DOHH2 (cell line): Measurements from ENCODE around the gene ZSCAN5B.
"Not testable (repeated sequence)": the region's sequence is repeated elsewhere in the genome, so short reads cannot be mapped to it uniquely, and the experiment has no call there.

Experiments
- H3F3A ChIP-seq: fragments of 200-600 bp; sonication (generic), shearing (Covaris generic); 2 replicates; pipeline ENCODE4 v1.6.0; 2016; ENCODE audit warnings: antibody characterized with exemption, mild to moderate bottlenecking; ENCODE audit not compliant: control insufficient read depth, insufficient read depth
- H3K27ac ChIP-seq: fragments of 200-600 bp; sonication (generic); 2 replicates; pipeline ENCODE4 v1.5.1; 2014; ENCODE audit warnings: low read depth, mild to moderate bottlenecking, low read length, moderate library complexity
- H3K27me3 ChIP-seq: fragments of 200-600 bp; sonication (generic); 2 replicates; pipeline ENCODE4 v1.6.1; 2014; ENCODE audit warnings: mild to moderate bottlenecking, low read length, mixed read lengths; ENCODE audit not compliant: control insufficient read depth
- H3K36me3 ChIP-seq: fragments of 200-600 bp; sonication (generic); 2 replicates; pipeline ENCODE4 v1.6.1; 2014; ENCODE audit warnings: mild to moderate bottlenecking, low read length, moderate library complexity, mixed read lengths; ENCODE audit not compliant: control insufficient read depth
- H3K4me1 ChIP-seq: fragments of 200-600 bp; sonication (generic); 2 replicates; pipeline ENCODE4 v1.6.1; 2014; ENCODE audit warnings: mild to moderate bottlenecking, low read length, mixed read lengths; ENCODE audit not compliant: control insufficient read depth
- H3K4me2 ChIP-seq: fragments of 200-600 bp; sonication (generic); 2 replicates; pipeline ENCODE4 v1.6.0; 2014; ENCODE audit warnings: mild to moderate bottlenecking, low read length, moderate library complexity
- H3K4me3 ChIP-seq: fragments of 200-600 bp; sonication (generic); 2 replicates; pipeline ENCODE4 v1.5.1; 2014; ENCODE audit warnings: mild to moderate bottlenecking, low read length, mixed read lengths
- H3K79me2 ChIP-seq: fragments of 200-600 bp; sonication (generic); 2 replicates; pipeline ENCODE4 v1.6.1; 2014; ENCODE audit warnings: mild to moderate bottlenecking, low read length, mixed read lengths; ENCODE audit not compliant: control insufficient read depth
- H3K9me2 ChIP-seq: fragments of 200-600 bp; sonication (generic); replicated peaks from 2 replicates; pipeline ENCODE4 v1.6.1; 2014; ENCODE audit warnings: mild to moderate bottlenecking, low read length, mixed read lengths; ENCODE audit not compliant: control insufficient read depth
- H3K9me3 ChIP-seq: fragments of 200-600 bp; sonication (generic); 2 replicates; pipeline ENCODE4 v1.6.1; 2014; ENCODE audit warnings: antibody characterized with exemption, low read length, mixed read lengths; ENCODE audit not compliant: control insufficient read depth, insufficient read depth
- H4K20me1 ChIP-seq: fragments of 200-600 bp; sonication (generic); 2 replicates; pipeline ENCODE4 v1.6.0; 2014; ENCODE audit warnings: low read depth, mild to moderate bottlenecking, antibody characterized with exemption, low read length, moderate library complexity; ENCODE audit not compliant: control insufficient read depth, insufficient read depth
- EZH2phosphoT487 ChIP-seq: fragments of 200-600 bp; sonication (generic); IDR thresholded peaks from 2 replicates; pipeline ENCODE4 v1.6.1; 2017; ENCODE audit warnings: borderline replicate concordance, mild to moderate bottlenecking, antibody characterized with exemption, low read length, moderate library complexity, mixed read lengths
- TF ChIP-seq, protein P1 (sequence below): fragments of 200-600 bp; sonication (generic); IDR thresholded peaks from one replicate; pipeline ENCODE4 v1.5.1; 2014; ENCODE audit warnings: antibody characterized with exemption, mild to moderate bottlenecking, low read depth, low read length; ENCODE audit not compliant: poor library complexity, severe bottlenecking

ZSCAN5B gene

DNA sequence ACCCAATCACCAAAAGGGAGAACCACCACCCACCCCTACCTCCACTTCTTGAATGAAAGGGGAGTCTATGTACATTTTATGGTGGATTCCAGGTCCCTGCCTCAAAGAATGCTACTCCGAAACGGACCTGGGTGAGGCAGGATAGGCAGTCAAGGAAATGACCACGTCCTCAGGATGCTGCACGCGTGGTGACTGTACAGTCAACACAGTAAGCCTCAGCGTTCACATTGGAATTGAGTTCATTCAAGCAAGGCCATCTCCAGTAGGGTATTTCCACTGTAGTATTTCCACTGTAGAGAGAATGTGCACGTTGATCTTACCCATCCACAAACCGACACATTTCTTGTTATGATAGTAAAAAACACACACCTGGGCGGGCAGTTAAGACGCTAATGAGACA is 21.4 kb upstream of the ZSCAN5B start:
- Histone ChIP-seq H3K27ac (no peak overlapping the region), H3K9me3 (no peaks in the 10 kb centered on the region), H3K27me3 (no peaks in the 10 kb centered on the region), H3K36me3 (no peaks in the 10 kb centered on the region), H3K4me2 (no peak overlapping the region), H3K9me2 (no peaks in the 10 kb centered on the region), H3F3A (no peaks in the 10 kb centered on the region), H3K4me3 (no peak overlapping the region), H3K4me1 (no peaks in the 10 kb centered on the region), H3K79me2 (no peaks in the 10 kb centered on the region), H4K20me1 (no peaks in the 10 kb centered on the region)
- no peak for TF ChIP-seq EZH2phosphoT487
- TF ChIP-seq, protein P1, sequence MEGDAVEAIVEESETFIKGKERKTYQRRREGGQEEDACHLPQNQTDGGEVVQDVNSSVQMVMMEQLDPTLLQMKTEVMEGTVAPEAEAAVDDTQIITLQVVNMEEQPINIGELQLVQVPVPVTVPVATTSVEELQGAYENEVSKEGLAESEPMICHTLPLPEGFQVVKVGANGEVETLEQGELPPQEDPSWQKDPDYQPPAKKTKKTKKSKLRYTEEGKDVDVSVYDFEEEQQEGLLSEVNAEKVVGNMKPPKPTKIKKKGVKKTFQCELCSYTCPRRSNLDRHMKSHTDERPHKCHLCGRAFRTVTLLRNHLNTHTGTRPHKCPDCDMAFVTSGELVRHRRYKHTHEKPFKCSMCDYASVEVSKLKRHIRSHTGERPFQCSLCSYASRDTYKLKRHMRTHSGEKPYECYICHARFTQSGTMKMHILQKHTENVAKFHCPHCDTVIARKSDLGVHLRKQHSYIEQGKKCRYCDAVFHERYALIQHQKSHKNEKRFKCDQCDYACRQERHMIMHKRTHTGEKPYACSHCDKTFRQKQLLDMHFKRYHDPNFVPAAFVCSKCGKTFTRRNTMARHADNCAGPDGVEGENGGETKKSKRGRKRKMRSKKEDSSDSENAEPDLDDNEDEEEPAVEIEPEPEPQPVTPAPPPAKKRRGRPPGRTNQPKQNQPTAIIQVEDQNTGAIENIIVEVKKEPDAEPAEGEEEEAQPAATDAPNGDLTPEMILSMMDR, result no peak

DNA sequence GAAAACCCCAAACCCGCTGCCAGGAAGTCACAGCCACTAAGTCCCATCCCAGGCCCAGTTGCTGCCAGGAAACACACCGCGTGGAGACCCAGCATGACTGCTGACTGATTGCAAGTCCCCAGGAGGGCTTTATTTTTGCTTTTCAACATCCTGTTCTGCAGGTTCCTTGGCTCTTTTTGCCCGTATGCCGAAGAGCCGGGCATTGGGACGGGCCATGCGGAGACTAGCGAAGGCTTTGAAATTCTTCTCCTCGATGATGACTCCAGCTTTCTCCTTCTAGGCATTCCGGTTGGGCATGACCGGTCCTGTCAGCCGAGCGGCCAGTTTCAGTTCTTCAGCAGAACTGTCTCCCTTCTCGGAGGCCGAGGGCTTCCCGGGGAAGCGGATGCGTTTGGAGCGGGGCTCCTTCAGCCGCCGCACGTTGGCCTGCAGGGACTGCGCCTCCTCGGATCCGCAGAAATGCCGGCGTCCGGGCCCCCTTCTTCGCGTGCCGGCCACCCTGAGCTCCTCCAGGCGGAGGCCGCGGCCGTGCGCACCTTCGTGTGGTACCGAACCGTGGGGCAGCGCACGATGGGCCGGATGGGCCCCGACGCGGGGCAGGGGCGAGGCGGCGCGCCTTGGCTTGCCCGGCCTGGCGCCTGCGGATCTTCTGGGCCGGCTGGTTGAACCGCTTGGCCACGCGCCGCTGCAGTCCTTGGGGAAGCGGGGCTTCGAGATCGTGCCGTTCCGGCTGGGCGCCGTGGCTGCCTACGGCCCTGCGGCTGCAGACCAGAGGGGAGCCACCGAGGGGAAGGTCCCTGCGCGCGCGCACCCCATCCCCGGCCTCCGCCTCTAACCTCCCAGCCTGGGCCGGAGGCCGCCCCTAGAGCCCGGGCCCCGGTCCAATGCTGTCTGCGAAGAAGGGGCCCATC is 19.7 kb upstream of the ZSCAN5B start:
- Histone ChIP-seq H3K4me3 (no peak overlapping the region), H3K9me3 (no peaks in the 10 kb centered on the region), H3K4me1 (no peaks in the 10 kb centered on the region), H3K4me2 (no peak overlapping the region), H3K79me2 (no peaks in the 10 kb centered on the region), H3K27me3 (no peaks in the 10 kb centered on the region), H3K9me2 (no peaks in the 10 kb centered on the region), H3K36me3 (no peaks in the 10 kb centered on the region), H3K27ac (no peak overlapping the region), H3F3A (no peaks in the 10 kb centered on the region), H4K20me1 (no peaks in the 10 kb centered on the region)
- TF ChIP-seq EZH2phosphoT487, result no peak
- TF ChIP-seq, protein P1, result no peak

DNA sequence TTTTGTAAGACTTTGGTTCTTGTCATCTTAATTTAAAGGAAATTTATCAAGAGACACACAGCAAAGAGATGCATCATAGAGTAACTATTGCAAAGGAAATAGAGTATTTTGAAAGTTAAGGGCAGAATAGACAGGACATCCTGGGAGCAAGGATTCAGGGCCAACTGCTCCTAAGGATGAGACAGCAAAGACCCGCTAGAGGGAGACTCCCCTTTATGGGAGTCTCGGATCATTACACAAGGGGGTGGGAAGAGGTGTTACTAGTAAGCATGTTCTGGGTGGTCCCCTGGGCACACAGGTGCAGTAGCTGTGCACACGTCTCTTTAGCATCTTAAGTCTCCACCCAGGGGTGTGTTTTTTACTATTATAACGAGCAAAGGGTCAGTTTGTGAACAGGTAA is 14.1 kb upstream of the ZSCAN5B start:
- no peaks in the 10 kb centered on the region for H3K36me3 ChIP-seq

DNA sequence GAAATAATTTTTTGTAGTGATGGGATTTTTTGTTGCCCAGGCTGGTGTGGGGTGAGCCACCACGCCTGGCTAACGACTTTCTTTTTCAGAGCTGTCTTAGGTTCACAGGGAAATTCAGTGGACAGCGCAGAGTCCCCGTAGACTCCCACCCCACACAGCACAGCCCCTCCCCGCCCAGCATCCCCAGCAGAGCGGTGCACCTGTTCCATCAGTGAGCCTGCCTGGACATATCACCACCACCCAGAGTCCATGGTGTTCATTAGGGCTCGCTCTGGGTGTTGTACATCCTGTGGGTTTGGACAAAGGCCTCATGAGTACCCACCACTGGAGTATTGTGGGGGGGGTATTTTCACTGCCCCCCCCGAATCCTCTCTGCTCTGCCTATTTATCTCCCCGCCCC is 12.5 kb upstream of the ZSCAN5B start:
- H3K79me2 ChIP-seq, H3K4me2 ChIP-seq, H3K9me2 ChIP-seq, H3K27ac ChIP-seq, H3K27me3 ChIP-seq, H3K9me3 ChIP-seq, H3K4me1 ChIP-seq, H3K36me3 ChIP-seq, H3K4me3 ChIP-seq, H3F3A ChIP-seq, H4K20me1 ChIP-seq: not testable (repeated sequence)

More for the DNA sequence above, 14.1 kb upstream of the ZSCAN5B start:
- Histone ChIP-seq H3F3A (no peaks in the 10 kb centered on the region), H3K79me2 (no peaks in the 10 kb centered on the region), H3K27ac (no peak overlapping the region), H3K9me2 (no peaks in the 10 kb centered on the region), H3K4me1 (no peaks in the 10 kb centered on the region), H4K20me1 (no peaks in the 10 kb centered on the region), H3K9me3 (no peaks in the 10 kb centered on the region), H3K4me2 (no peak overlapping the region), H3K27me3 (no peaks in the 10 kb centered on the region), H3K4me3 (no peak overlapping the region)
- TF ChIP-seq, protein P1, result no peak
- no peak for TF ChIP-seq EZH2phosphoT487
